ENCODE results near the gene TAS2R38. TPM values are rescaled to one million over a fixed set of nuclear protein-coding genes. Genes with fewer than 3 reads are reported as not detected.

The TAS2R38 gene
- total RNA-seq, 1 experiment from 2014 or later, result not detected

DNA sequence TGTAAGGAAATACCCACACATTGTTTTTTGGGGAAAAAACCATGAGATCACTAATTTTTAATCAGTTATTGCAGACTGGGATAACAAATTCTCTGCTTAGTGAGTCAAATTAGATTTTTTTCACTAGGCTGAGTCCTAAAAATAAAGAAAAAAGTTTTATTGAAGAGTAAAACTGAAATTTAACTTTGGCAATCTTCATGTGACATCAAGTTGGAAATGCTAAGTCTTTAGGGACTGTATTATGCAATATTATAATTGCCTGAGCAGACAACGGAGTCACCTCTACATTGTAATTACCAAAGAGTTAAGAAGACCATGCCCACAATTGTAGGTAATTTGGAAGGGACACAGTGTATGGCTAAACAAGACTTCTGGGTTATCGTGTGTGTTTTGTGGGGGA, 24.6 kb downstream of the TAS2R38 start:
- no peak overlapping the region for H3K56ac ChIP-seq (ENCODE audit: insufficient read length, low read depth, low read length)
- Mint-ChIP-seq H3K4me1 (peaks cover under 1% of the 10 kb centered on the region in 2 experiments), H3K9me3 (no peaks in the 10 kb centered on the region), H3K36me3 (ENCODE audit: insufficient read depth in 1 of 3, low read depth in 3 of 3) (no peaks in the 10 kb centered on the region; a peak in 1 of 7 replicates), H3K27me3 (ENCODE audit: low read depth) (no peaks in the 10 kb centered on the region), H3K27ac (no peak overlapping the region), H3K4me3 (no peak overlapping the region)
- no peak overlapping the region for H3K14ac ChIP-seq (ENCODE audit: insufficient read depth, low read length)
- H4K5ac ChIP-seq (ENCODE audit: insufficient read length, low read depth, low read length), result no peak overlapping the region
- H2BK15ac ChIP-seq (ENCODE audit: low read depth, low read length), result no peak overlapping the region
- H3K4ac ChIP-seq (ENCODE audit: low read depth, low read length), result no peak overlapping the region
- H2AFZ ChIP-seq (ENCODE audit: low read length), result no peak overlapping the region
- no peak overlapping the region for H2BK5ac ChIP-seq (ENCODE audit: insufficient read length, low read length)
- H3K4me1 ChIP-seq (ENCODE audit: insufficient read depth, low read length), result no peaks in the 10 kb centered on the region
- H3K18ac ChIP-seq (ENCODE audit: insufficient read length, low read depth, low read length), result no peak overlapping the region
- H3K9ac ChIP-seq (ENCODE audit: extremely low read depth, insufficient read length, low read length), result no peak overlapping the region
- H3T11ph ChIP-seq (ENCODE audit: low read length), result no peak overlapping the region
- no peaks in the 10 kb centered on the region for H3K79me1 ChIP-seq (ENCODE audit: insufficient read depth, low read depth, low read length, poor library complexity, severe bottlenecking)
- H3K23ac ChIP-seq (ENCODE audit: insufficient read length, low read depth, low read length), result no peak overlapping the region
- no peak overlapping the region for H2BK20ac ChIP-seq (ENCODE audit: low read depth, low read length, poor library complexity, severe bottlenecking)
- H2BK120ac ChIP-seq (ENCODE audit: low read depth, low read length, poor library complexity, severe bottlenecking), result no peak overlapping the region
- DNase-seq, result no peak
- H2BK12ac ChIP-seq (ENCODE audit: insufficient read length, low read depth, low read length), result no peak overlapping the region
- TF ChIP-seq, protein P1, sequence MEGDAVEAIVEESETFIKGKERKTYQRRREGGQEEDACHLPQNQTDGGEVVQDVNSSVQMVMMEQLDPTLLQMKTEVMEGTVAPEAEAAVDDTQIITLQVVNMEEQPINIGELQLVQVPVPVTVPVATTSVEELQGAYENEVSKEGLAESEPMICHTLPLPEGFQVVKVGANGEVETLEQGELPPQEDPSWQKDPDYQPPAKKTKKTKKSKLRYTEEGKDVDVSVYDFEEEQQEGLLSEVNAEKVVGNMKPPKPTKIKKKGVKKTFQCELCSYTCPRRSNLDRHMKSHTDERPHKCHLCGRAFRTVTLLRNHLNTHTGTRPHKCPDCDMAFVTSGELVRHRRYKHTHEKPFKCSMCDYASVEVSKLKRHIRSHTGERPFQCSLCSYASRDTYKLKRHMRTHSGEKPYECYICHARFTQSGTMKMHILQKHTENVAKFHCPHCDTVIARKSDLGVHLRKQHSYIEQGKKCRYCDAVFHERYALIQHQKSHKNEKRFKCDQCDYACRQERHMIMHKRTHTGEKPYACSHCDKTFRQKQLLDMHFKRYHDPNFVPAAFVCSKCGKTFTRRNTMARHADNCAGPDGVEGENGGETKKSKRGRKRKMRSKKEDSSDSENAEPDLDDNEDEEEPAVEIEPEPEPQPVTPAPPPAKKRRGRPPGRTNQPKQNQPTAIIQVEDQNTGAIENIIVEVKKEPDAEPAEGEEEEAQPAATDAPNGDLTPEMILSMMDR (conservative IDR thresholded peaks at IDR 0.05), result no peak
- no peak overlapping the region for H4K8ac ChIP-seq (replicated peaks; ENCODE audit: insufficient read length, low read depth, low read length)
- H3K79me2 ChIP-seq (ENCODE audit: insufficient read depth, low read length), result no peaks in the 10 kb centered on the region
- no peak overlapping the region for H3K4me2 ChIP-seq (ENCODE audit: insufficient read depth, insufficient read length, low read length)
- no peak overlapping the region for H3K27ac ChIP-seq (ENCODE audit: insufficient read length, low read depth, low read length)
- no CpG with 5 or more reads among the region's 2 CpGs for WGBS (ENCODE audit: extremely low coverage, insufficient read length, low lambda C conversion rate)
- H4K91ac ChIP-seq (ENCODE audit: insufficient read length, low read depth, low read length), result no peak overlapping the region
- H3K9me3 ChIP-seq (ENCODE audit: control insufficient read depth, low read depth, low read length), result no peaks in the 10 kb centered on the region
- no peak overlapping the region for H2AK5ac ChIP-seq (ENCODE audit: insufficient read length, low read length)
- no peaks in the 10 kb centered on the region for H4K20me1 ChIP-seq (ENCODE audit: control insufficient read depth, insufficient read depth, insufficient read length)
- no peaks in the 10 kb centered on the region for H3K27me3 ChIP-seq (ENCODE audit: insufficient read depth, low read length)
- H3K23me2 ChIP-seq (ENCODE audit: insufficient read length, low read depth, low read length, poor library complexity, severe bottlenecking), result no peaks in the 10 kb centered on the region

All from H9 (cell line).